ENCODE data around the gene AP1G2. TPM values are rescaled to one million over a fixed set of nuclear protein-coding genes. Genes with fewer than 3 reads are reported as not detected.

Gene AP1G2
- total and polyA plus RNA-seq, 2 of the 4 experiments (the other 2 are of a cell fraction) = 2.9 to 19.2 TPM

- no peak overlapping the region for H2BK15ac ChIP-seq (ENCODE audit: low read depth, low read length)
- H2AK5ac ChIP-seq (ENCODE audit: low read depth, low read length) = no peak overlapping the region
- H3K9ac ChIP-seq (ENCODE audit: low read depth, low read length) = no peak overlapping the region
- H4K5ac ChIP-seq (ENCODE audit: low read depth, low read length) = no peak overlapping the region
- H3K18ac ChIP-seq (ENCODE audit: low read depth, low read length) = no peak overlapping the region
- H3K27ac ChIP-seq (ENCODE audit: insufficient read depth, low read length) = no peak overlapping the region
- no peak overlapping the region for H3K4me2 ChIP-seq (ENCODE audit: low read depth, low read length)
- 100% methylated on average over 1 of the region's 5 CpGs; no CpG with 5 or more reads in 1 of the 2 experiments for WGBS, 2 experiments (ENCODE audit: extremely low coverage in 2 of 2, insufficient read length in 1 of 2)
- intact Hi-C loops (cut with micrococcal nuclease) (no loop called here), dilution Hi-C loops (cut with HindIII; ENCODE audit: low sequenced_read_pairs, unreplicated experiment) (no loop called here), in situ Hi-C loops (cut with MboI; ENCODE audit: low sequenced_read_pairs) (no loop called here)
- DNase-seq (no peak), ATAC-seq (ENCODE audit: low read depth) (no peak)
- no peaks in the 10 kb centered on the region for H3K79me1 ChIP-seq (ENCODE audit: low read depth in 1 of 2, low read length in 2 of 2)
- ChIA-PET POLR2A (ENCODE audit: unreplicated experiment) (no interaction called here), CTCF (interaction anchor here (0.7 kb wide), 1 partner anchor 68 kb away, joined by 7 read pairs; no protein-coding TSS in a partner anchor)
- no peaks in the 10 kb centered on the region for H3K27me3 ChIP-seq (ENCODE audit: control insufficient read depth, insufficient read depth, low read length)
- no TSS peak for BruUV-seq (replicated peaks)
- no peak overlapping the region for H2AK9ac ChIP-seq (replicated peaks; ENCODE audit: low read depth, low read length, poor library complexity)
- no peak overlapping the region for H3K56ac ChIP-seq (ENCODE audit: extremely low read depth, insufficient read depth, low read length)
- no peaks in the 10 kb centered on the region; the same call in 1 of the 2 replicates for H4K20me1 ChIP-seq (ENCODE audit: insufficient read depth, low read length)
- no peak overlapping the region for H2AFZ ChIP-seq (replicated peaks; ENCODE audit: low read length, poor library complexity)
- H3K36me3 ChIP-seq (ENCODE audit: control insufficient read depth, insufficient read depth, low read length) = no peaks in the 10 kb centered on the region
- no peak overlapping the region for H2BK20ac ChIP-seq (ENCODE audit: low read depth, low read length)
- H3K4me1 ChIP-seq (ENCODE audit: control insufficient read depth, insufficient read depth, low read length) = peaks cover 6% of the 10 kb centered on the region
- H2BK5ac ChIP-seq (ENCODE audit: low read depth, low read length, poor library complexity, severe bottlenecking) = no peak overlapping the region
- H3K23ac ChIP-seq (ENCODE audit: low read depth, low read length) = no peak overlapping the region
- no peak overlapping the region for H4K8ac ChIP-seq (ENCODE audit: low read depth in 2 of 2, low read length in 2 of 2)
- no peak overlapping the region for H4K91ac ChIP-seq (ENCODE audit: insufficient read depth, low read depth, low read length)
- H3K14ac ChIP-seq (replicated peaks; ENCODE audit: low read depth, low read length) = no peak overlapping the region
- H3K9me1 ChIP-seq (ENCODE audit: insufficient read depth, low read length) = no peaks in the 10 kb centered on the region
- H3K9me3 ChIP-seq (ENCODE audit: control insufficient read depth, insufficient read depth, low read length) = no peaks in the 10 kb centered on the region
- TF ChIP-seq MAFK (IDR thresholded peaks at IDR 0.05; ENCODE audit: low read depth, low read length) = no peak
- TF ChIP-seq USF2 (IDR thresholded peaks at IDR 0.05; ENCODE audit: low read depth, low read length) = no peak
- no peak for TF ChIP-seq MAZ (IDR thresholded peaks at IDR 0.05; ENCODE audit: borderline replicate concordance, low read depth, low read length)
- TF ChIP-seq FOS (IDR thresholded peaks at IDR 0.05; ENCODE audit: low read depth, low read length) = no peak
- TF ChIP-seq ELK1 (IDR thresholded peaks at IDR 0.05; ENCODE audit: borderline replicate concordance, low read depth, low read length) = no peak
- no peak overlapping the region for H3K4me3 ChIP-seq (ENCODE audit: insufficient read depth, low read depth, low read length)
- H2BK120ac ChIP-seq (ENCODE audit: low read depth, low read length) = no peak overlapping the region
- H3K4ac ChIP-seq (ENCODE audit: low read depth, low read length) = no peak overlapping the region
These were observed 25.3 kb downstream of the AP1G2 start for GRCh38 chr14:23542261-23542660.

Data from IMR-90 (cell line).